Thyroid gland (tissue), 4 donors: Measurements from ENCODE around the gene AKR1C2.

ENCODE experiments used
- CTCF ChIP-seq, 6 experiments: fragments of 200-600 bp in 3 of 6; fragments of 450-650 bp in 3 of 6; sonication (generic) in 3 of 6; IDR thresholded peaks; one replicate each; pipeline ENCODE4 v1.5.1; 2016 to 2019; ENCODE audit warnings: antibody characterized with exemption in 6 of 6, mild to moderate bottlenecking in 2 of 6, inconsistent platforms in 1 of 6, moderate library complexity in 1 of 6
- POLR2A ChIP-seq, 2 donors: fragments of 450-650 bp; IDR thresholded peaks; one replicate each; pipeline ENCODE4 v1.6.1; 2017; ENCODE audit warnings: antibody characterized with exemption in 2 of 2, mild to moderate bottlenecking in 2 of 2, moderate library complexity in 1 of 2

- TF ChIP-seq CTCF (IDR thresholded peaks at IDR 0.05): no peak
- no peak for TF ChIP-seq POLR2A (IDR thresholded peaks at IDR 0.05)
These were observed 27.3 kb upstream of the AKR1C2 start for GRCh38 chr10:5030989-5031388.
